ENCODE measurements around the gene TEDC1.

Gene TEDC1

GRCh38 chr14:105497671-105498429 lies 6.8 kb downstream of the TEDC1 start (continued):
- no peak for TF ChIP-seq ZNF548 (tag by site-specific recombination; IDR thresholded peaks at IDR 0.05)
- no peak for TF ChIP-seq ZNF654 (tag by site-specific recombination; IDR thresholded peaks at IDR 0.05; ENCODE audit: low read depth)

- POLR2A ChIA-PET: no interaction called here
- no peak overlapping the region for H3K27ac ChIP-seq (ENCODE audit: extremely low read depth, low read depth, low read length)
- TF ChIP-seq ZNF211 (tag by site-specific recombination; IDR thresholded peaks at IDR 0.05; ENCODE audit: low read depth) (no peak), ZBTB11 (tag by site-specific recombination; conservative IDR thresholded peaks at IDR 0.05; ENCODE audit: low read depth) (no peak), ZNF76 (tag by site-specific recombination; IDR thresholded peaks at IDR 0.05; ENCODE audit: borderline replicate concordance, low read depth) (no peak), SALL2 (tag by site-specific recombination; IDR thresholded peaks at IDR 0.05; ENCODE audit: borderline replicate concordance) (no peak), ZNF391 (tag by site-specific recombination; IDR thresholded peaks at IDR 0.05; ENCODE audit: borderline replicate concordance, low read depth) (no peak), KLF1 (tag by site-specific recombination; IDR thresholded peaks at IDR 0.05) (no peak), PRDM10 (tag by site-specific recombination; IDR thresholded peaks at IDR 0.05) (no peak), ZNF248 (tag by site-specific recombination; IDR thresholded peaks at IDR 0.05) (no peak), ELK4 (IDR thresholded peaks at IDR 0.05; ENCODE audit: borderline replicate concordance, low read depth, low read length) (no peak), ZBTB7A (tag by site-specific recombination; IDR thresholded peaks at IDR 0.05; ENCODE audit: low read depth) (no peak), ZNF555 (tag by site-specific recombination; conservative IDR thresholded peaks at IDR 0.05) (no peak), ZNF837 (tag by site-specific recombination; IDR thresholded peaks at IDR 0.05) (no peak)
- H3K9me3 ChIP-seq (ENCODE audit: control insufficient read depth, insufficient read depth, low read depth, low read length): no peaks in the 10 kb centered on the region
- CTCF ChIA-PET: interaction anchor here (1.0 kb wide), 1 partner anchor 35 kb away, joined by 6 read pairs; no protein-coding TSS in a partner anchor
- H3K36me3 ChIP-seq (ENCODE audit: control insufficient read depth in 2 of 2, insufficient read depth in 1 of 2, low read length in 2 of 2): peaks cover 0 to 7% of the 10 kb centered on the region in 2 experiments; a peak in 1 of 3 replicates
- no peak overlapping the region for H3K4me3 ChIP-seq (ENCODE audit: low read depth, low read length)
- no peaks in the 10 kb centered on the region for H3K4me1 ChIP-seq (ENCODE audit: control insufficient read depth, insufficient read depth, low read length)
Measured at GRCh38 chr14:105498430-105499255, 7.6 kb downstream of the TEDC1 start.
